GM21723 (cell line): ENCODE data around the gene ACO2.
"Not testable (repeated sequence)": the region's sequence is repeated elsewhere in the genome, so short reads cannot be mapped to it uniquely, and the experiment has no call there.

Source experiments
- ATAC-seq: cut with Tn5 transposase; IDR thresholded peaks from one replicate; pipeline ENCODE4 v1.9.1; 2021; ENCODE audit warnings: mild to moderate bottlenecking, moderate library complexity; ENCODE audit not compliant: unreplicated experiment

Gene ACO2

DNA sequence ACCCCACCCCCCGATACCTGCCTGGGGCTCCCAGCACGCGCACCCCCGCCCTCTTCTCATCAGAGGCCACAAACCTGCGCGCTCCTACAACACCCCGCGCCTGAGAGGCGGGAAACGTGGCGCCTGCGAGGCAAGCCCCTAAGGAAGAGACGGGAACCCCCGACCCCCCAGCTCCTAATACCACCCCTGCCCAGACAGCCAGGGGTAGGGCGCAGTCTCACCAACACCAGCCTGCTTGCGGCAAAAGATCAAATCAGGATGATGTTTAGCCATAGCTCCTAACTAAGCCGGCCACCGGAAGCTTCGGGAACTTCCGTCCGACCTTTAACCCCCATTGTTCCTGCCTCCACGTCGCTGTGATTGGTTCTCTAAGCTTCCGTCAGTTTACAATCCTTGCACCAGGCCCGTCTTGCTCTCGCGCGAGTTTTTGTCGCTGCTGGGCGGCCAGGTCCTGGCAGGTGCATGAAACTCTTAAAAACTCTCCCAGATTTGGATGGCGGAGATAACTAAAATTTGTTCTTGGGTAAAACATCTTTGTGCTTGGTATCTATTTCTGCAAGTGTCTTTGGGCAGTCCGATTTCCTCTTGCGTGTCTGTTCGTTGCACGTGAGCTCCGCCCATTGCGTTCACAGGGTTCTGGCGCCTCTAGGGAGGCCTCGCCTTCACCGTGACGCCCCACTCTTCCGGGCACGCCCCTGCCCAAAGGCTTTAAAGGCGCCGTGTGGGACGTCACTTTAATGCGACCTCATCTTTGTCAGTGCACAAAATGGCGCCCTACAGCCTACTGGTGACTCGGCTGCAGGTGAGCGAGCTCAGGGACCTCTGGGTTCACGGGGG lies at the start of gene ACO2, which contains the start of gene PHF5A:
Gene ACO2, plus strand, starts transcription at position 737 of the 837 bp plus-strand sequence. Its CDS starts 30 bp downstream, at position 767.
Gene PHF5A, minus strand, starts transcription at position 312 of the 837 bp plus-strand sequence. Its CDS starts 39 bp downstream, at position 273.
- ATAC-seq: peak; percentile 87

DNA sequence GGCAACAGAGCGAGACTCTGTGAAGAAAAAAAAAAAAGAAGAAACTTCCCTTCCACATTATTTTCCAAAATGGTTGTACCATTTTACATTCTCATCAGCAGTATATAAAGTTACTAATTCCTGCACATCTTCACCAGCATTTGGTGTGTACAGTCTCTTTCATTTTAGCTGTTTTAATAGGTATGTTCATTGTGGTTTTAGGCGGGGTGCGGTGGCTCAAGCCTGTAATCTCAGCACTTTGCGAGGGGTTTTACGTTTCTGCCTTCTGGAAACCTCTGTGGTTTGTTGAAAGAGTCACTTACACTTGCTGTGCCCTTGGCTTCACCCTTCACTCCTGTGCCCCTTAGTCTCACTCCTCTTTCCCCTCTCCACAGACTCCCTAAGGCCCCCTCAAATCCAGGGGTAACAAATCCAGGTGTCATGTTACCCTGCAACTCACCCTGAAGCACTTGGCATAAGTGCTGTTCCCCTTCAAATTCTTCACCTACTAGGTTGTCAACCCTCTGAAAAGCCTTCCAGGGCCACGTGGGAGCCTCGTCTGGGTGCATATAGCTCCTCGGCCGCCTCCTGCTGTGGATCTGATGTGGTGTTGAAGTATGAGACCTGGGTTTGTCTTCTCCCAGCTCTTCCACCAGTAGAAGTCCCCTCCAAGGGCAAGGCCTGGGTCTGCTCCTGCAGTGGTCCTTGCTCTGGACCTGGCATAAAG lies 43.1 kb upstream of the ACO2 start:
- ATAC-seq: no peak

DNA sequence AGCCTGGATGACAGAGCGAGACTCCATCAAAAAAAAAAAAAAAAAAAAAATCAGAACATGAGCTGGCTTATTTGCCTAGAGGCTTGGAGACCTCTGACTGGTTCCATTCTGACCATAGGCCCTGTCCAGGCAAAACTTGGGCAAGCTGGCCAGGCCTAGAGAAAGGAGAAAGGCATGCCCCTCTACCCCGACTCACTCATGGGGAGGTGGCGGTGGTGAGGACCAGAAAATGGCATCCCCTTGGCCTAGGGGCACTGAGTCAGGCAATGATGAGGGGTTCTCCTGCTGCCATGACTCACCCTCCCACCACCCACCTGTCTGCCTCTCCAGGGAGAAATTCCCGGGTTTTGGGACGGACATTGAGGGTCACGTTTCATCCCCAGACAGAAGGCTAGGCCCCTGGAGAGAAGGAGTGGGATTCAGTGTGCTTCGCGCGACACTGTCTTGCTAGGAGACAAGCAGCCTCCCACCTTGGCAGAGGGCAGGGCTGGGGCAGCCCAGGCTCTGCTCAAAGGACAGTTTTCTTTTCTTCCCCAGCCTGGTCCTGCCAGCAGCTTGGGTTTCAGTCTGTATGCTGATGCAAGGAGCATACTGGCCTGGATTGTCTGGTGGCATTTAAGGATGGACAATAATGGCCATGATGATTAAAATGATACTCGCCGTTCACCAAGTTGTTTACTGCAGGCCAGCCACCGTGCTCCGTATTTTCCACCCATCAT lies 39.5 kb upstream of the ACO2 start:
- no peak for ATAC-seq

DNA sequence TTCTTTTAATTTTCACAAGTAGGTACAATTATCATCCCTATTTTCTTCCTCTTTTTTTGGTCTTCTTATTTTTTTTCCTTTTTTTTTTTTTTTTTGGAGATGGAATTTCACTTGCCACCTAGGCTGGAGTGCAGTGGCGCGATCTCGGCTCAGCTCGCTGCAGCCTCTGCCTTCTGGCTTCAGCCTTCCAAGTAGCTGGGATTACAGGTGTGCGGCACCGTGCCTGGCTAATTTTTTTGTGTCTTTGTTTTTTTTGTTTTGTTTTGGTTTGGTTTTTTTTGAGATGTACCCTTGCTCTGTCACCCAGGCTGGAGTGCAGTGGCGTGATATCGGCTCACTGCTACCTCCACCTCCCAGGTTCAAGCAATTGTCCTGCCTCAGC lies 39.0 kb upstream of the ACO2 start:
- no peak for ATAC-seq

DNA sequence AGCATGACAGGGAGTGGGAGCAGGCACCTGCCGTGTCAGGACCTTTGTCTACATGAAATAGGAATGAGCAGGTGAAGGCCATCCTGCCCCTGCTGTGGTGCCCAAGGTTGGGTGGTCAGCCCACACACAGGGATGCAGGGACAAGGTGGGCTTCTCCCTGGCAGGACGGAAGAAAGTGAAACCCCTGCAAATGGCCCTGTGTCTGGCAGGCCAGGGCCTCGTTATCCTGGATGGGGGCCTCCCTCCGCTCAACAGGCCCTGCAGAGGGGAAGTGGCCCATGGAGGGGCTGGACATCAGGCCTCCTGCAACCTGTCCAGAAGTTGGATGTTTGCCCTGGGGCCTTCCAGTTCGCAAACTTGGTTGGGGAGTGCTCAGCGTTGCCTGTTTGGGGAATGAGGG lies 37.3 kb upstream of the ACO2 start:
- ATAC-seq: no peak

DNA sequence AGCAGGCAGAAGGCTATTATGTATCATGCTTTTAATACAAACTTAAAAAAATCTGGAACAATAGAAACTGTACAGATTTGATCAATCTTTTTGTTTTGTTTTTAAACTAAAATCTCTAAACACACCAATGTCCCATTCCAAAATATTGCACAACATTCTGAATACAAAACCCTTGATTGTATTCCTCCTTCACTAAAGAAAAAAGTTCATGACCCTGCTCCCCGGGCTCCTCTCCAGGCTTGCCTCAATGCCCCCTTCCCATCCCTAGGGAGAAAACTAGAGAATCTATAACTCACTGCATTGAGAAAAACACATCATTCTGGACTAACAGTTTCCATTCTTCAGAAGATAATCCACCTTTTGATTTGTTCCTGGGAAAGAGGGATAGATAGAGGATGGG lies 35.4 kb upstream of the ACO2 start:
- not testable (repeated sequence) for ATAC-seq

DNA sequence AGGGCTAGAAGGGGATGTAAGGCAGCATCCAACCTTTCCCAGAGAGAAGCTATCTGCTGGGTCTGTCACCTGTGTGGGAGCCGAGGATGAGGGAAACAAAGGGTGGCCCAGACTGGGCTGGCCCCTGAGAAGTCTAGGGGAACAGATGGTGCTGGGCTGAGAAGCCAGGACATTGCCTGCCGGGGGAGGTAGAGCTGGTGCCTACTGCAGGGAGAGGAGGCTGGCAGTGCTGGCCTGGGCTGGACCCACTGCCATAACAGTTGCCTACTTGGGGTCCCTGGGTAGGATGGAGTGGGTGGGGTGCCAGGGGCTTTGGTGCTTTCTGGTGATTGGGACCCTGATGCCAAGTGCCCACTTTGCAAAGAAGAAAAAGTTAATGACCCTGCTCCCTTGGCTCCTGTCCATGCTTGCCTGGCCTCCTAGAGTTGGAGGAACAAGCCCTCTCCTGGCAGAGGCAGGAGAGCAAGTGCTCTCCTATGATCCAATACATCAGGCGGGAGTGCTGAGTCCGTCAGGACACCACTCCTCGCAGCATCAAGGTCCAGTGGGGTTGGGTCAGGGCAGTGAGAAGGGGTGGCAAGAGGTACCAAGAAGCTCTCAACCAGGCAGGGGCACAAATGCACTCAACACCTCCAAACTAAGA lies 34.4 kb upstream of the ACO2 start:
- ATAC-seq: not testable (repeated sequence)

DNA sequence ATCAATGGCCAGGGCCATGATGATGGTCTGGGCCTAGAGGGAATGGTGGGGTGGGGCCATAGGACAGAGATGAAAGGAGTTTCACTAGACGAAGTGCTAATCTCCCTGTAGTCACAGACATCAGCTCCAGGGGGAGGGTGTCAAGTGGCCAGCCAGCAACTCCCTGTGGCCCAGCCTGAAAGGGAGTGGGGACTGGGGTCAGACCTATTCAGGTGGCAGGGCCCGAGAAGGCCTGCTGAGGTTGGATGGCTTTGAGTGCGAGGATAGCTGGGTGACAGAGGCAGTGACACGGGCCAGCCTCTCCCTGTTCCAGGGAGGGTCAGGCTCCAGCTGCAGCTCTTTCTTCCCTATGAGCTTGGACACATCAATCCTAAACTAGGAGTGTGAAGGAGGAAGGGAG lies 33.4 kb upstream of the ACO2 start:
- ATAC-seq: no peak

DNA sequence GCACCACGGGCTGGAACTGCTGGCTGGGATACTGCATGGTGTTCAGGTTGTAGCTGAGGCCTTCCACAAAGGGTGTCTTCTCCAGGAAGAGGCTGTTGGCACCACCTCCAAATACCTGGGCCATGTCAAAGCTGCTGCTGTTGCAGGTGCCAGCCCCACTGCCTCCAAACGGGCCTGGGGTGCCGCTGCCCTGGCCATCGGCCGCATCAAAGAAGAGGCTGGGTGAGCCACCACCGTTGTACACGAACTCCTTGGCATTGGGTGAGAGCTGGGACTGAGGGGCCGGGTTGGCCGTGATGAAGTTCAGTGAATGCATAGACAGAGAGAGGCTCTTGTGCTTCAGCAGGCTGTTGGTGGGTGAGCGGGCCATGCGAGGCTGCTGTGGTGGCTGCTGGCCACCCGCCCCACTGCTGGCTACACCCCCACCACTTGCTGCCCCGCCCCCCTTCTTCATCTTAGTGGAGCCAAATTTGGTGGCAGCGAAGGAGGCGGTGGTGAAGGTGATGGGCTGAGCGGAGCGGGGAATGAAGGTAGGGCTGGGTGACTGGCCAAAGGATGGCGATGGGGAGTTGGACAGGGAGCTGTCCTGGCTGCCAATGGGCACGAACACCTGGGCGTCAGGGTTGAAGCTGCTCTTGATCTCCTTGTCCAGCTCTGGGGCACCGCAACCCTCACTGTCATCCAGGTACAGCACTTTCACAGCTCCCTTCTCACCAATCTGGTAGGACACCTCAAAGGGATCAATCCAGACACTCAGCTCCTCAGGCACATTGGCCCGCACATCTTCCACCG lies 32.4 kb upstream of the ACO2 start:
- ATAC-seq: no peak

DNA sequence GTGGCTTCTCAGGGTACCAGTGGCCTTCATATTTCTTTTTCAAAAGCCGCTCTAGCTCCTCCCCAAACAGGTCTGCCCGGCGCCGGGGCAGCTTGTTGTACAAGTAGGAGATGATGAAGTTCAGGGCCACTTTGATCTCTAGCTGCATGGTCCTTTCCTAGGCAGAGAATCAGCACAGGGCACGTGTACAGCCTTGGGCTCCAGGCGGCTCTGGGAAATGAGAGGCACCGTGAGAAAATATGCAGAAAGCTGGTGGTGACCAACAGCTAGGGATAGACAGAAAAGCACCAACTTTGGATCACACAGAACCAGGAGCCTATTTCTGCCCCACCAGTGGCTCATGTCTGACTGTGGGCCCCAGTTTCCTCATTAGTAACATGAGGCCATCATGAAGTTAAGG lies 31.7 kb upstream of the ACO2 start:
- no peak for ATAC-seq

DNA sequence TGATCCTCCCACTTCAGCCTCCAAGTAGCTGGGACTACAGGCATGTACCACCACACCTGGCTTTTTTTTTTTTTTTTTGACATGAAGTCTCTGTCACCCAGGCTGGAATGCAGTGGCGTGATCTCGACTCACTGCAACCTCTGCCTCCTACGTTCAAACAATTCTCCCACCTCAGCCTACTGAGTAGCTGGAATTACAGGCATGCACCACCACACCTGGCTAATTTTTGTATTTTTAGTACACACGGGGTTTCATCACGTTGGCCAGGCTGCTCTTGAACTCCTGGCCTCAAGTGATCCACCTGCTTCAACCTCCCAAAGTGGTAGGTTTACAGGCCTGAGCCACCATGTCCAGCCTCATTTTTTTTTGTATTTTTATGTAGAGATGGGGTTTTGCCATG lies 28.4 kb upstream of the ACO2 start:
- ATAC-seq: not testable (repeated sequence)

DNA sequence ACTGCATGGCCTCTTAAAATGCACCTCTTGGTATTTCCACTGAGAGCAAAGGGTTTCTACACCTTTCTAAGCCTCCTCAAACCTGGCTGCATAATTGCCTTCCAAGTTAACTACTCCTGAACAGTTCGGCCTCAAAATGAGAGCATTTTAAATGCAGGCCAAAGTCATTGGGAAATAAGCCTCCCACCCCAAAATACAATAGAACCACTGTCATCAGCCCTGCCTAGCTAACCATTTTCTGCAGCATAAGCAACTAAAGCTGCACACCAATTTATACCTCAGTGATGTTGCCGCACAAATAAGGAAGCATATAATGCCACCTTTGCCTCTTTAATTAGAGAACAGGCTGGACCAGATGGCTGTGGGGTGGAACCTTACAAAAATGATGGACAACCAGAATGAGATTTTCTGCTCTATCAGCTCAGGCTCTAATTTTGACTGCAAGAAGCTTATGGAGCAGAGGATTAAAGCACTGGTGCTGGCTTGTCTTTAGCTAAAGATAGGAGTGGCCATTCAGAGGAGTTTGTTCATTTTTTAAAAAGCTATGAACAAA lies 26.6 kb upstream of the ACO2 start:
- no peak for ATAC-seq

DNA sequence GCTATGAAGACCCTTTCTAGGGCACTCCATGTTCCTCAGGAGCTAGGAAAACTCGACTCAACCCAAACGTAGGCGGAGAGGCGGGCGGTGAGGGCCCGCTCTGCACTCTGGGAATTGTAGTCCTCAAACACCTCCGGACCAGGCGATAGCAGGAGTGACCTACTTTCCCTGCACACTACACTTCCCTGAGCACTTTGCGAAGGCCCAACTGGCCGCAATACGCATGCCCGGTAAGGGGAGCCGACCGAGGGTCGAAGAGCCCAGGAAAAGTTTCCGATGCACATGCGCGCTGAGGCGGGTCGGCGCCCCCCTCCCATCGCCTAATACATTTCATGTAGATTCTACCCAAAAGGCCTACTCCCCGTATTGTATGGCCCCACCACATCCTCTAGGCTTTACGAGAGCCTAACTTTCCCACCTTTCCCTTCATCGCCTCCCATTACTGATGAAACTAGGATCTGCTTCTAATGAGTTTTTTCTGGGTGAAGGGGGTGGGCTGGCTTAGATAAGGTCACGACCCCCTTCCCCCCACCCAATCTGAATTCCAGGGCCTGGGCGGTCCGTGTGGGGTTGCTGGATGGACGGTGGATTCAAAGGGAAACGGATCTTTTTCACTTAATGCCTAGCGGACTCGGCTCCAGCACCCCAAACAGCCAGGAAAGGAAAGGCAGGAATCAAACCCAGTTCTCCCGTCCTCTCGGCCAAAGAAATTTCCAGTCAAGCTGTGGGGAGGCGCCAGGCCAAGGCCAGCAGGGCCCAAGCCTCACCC lies 24.4 kb upstream of the ACO2 start:
- peak; percentile 62 for ATAC-seq

DNA sequence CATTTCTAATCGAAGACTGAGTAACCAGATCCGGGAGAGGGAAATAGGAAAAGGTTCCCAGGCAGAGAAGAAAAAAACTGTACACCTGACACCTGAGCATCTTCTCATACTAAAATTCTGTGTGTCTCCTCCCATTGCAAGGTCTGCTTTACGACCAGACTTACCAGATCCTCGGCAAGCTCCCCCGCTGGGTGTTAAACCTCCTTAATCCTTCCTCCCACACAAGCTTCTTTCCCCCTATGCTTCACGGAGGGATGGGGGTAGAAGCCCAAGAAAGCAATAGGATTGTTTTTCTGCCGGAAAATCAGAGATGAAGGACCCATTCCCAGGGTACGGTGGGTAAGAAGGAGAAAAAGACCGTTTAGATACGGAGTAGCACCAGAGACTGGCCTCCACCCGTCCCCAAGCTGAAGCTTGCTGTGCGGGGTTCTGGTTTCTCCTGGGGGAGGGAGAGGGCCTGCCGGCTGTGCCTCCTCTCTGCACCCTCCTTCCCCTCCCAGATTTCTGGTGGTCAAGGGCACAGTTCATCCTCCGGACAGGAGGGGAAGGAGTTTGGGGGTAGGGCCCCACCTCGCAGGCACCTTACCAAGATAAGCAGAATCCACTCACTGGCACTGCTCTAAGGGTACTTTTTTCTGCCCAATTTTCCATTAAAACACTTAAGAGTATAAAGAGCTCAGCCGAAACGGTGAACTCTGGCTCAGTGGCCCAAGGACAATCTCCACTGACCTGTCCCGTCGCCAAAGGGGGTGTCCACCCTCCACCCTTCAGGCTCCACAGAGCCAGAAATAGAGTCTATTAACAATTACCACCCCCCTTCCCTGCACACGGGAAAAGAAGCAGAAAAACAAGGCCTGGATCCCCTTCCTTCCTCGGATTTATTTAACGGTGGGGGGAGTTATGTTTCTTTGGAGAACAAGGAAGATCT lies 23.5 kb upstream of the ACO2 start:
- no peak for ATAC-seq

DNA sequence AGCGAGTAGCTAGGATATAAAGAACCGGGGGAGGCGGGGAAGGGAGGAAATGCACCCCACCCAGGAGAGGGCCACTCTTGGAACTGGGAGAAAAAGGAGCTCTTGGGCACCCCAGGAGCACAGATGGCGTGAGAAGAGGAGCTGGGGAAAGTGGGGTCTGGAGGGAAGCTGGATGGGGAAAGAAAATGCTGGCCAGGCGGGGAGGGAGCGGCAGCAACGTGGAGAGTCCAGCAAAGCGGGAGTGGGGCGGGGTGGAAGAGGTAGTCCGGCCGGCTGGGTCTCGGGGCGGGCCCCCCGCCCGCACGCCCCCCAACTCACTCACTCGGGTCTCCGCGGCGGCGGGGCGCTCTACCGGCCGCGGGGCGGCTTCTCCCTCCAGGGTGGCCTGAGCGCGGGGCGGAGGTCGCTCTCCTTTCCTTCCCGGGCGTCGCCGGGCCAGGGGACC lies 22.8 kb upstream of the ACO2 start:
- no peak for ATAC-seq

DNA sequence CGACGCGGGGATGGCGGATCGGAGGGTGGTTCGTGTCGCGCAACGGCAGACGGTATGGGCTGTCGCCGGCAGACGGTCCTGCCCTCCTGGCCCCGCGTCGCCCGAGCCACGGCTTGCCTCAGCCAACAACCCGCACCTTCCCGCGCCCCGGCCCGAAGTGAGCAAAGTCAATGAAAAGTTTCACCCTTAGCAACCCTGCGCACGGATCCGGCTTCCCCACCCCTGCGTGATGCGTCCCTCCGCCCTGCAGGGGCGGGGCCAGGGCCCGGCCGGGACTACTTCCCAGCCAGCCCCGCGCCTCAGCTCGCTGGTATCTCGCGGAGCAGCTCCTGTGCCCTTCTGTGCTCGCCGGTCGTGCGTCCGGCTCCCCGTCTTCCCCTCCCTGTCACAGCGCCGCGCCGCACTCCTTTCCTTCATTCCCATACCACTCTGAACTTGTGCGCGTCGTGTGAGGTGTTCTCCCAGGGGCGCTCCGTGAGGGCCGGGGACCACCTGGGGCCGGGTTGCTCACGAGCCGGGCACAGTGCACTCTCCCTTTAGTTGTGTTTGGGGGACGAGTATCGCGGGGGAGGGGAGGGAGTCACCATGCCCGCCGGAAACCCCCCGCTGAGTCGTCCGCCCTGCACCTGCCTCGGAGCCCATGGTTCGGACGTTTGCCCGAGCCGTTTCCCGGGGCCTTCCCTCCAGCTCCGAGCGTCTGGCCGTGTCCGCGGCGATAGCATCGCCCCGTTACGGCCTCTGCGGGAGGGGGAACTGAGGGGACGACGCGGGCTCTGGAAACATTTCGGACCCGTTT lies 22.1 kb upstream of the ACO2 start, which contains the start of gene TOB2:
Gene TOB2, minus strand, starts transcription at position 163 of the 796 bp plus-strand sequence. CDS start 9,456 bp downstream, outside the sequence.
- no peak for ATAC-seq
